IPS DF 19.7 (cell line): ENCODE measurements around the gene TRIO.

Experiments used
- DNase-seq: peaks from one replicate; pipeline ENCODE4 v3.0.0-alpha.2; 2013; ENCODE audit warnings: low read depth, low spot score

Gene TRIO

GRCh38 chr5:14225173-14225834 is 82.2 kb downstream of the TRIO start:
- DNase-seq: no peak

- DNase-seq: no peak
Observed at GRCh38 chr5:14226149-14226548, 83.0 kb downstream of the TRIO start.

GRCh38 chr5:14226554-14226953 is 83.4 kb downstream of the TRIO start:
- no peak for DNase-seq

GRCh38 chr5:14226992-14227391 is 83.8 kb downstream of the TRIO start:
- DNase-seq: no peak

- DNase-seq: no peak
Observed at GRCh38 chr5:14227513-14227912, 84.4 kb downstream of the TRIO start.

- DNase-seq: no peak
Observed at GRCh38 chr5:14228219-14228618, 85.1 kb downstream of the TRIO start.

GRCh38 chr5:14229181-14229580 is 86.0 kb downstream of the TRIO start:
- DNase-seq: no peak

- no peak for DNase-seq
Observed at GRCh38 chr5:14229734-14230133, 86.6 kb downstream of the TRIO start.

- no peak for DNase-seq
Observed at GRCh38 chr5:14231156-14231555, 88.0 kb downstream of the TRIO start.

- DNase-seq: no peak
Observed at GRCh38 chr5:14231890-14232289, 88.7 kb downstream of the TRIO start.

- no peak for DNase-seq
Observed at GRCh38 chr5:14234204-14234603, 91.1 kb downstream of the TRIO start.

GRCh38 chr5:14235872-14236271 is 92.7 kb downstream of the TRIO start:
- no peak for DNase-seq

- DNase-seq: peak; percentile 65
Observed at GRCh38 chr5:14236757-14237156, 93.6 kb downstream of the TRIO start.

GRCh38 chr5:14237317-14238086 is 94.4 kb downstream of the TRIO start:
- no peak for DNase-seq

GRCh38 chr5:14238272-14238671 is 95.1 kb downstream of the TRIO start:
- DNase-seq: no peak

- DNase-seq: no peak
Observed at GRCh38 chr5:14239404-14239803, 96.3 kb downstream of the TRIO start.

GRCh38 chr5:14239951-14240350 is 96.8 kb downstream of the TRIO start:
- no peak for DNase-seq

- DNase-seq: no peak
Observed at GRCh38 chr5:14240359-14240758, 97.2 kb downstream of the TRIO start.

- DNase-seq: no peak
Observed at GRCh38 chr5:14241141-14241540, 98.0 kb downstream of the TRIO start.

GRCh38 chr5:14242447-14242846 is 99.3 kb downstream of the TRIO start:
- no peak for DNase-seq

- no peak for DNase-seq
Observed at GRCh38 chr5:14242871-14243383, 99.8 kb downstream of the TRIO start.

- DNase-seq: no peak
Observed at GRCh38 chr5:14243766-14244165, 100.6 kb downstream of the TRIO start.

GRCh38 chr5:14244721-14245120 is 101.6 kb downstream of the TRIO start:
- DNase-seq: no peak
